ENCODE data around the gene ST6GALNAC5. TPM values are rescaled to one million over a fixed set of nuclear protein-coding genes. Genes with fewer than 3 reads are reported as not detected.

ST6GALNAC5 gene
- total RNA-seq, 1 experiment from 2014 or later: not detected

DNA sequence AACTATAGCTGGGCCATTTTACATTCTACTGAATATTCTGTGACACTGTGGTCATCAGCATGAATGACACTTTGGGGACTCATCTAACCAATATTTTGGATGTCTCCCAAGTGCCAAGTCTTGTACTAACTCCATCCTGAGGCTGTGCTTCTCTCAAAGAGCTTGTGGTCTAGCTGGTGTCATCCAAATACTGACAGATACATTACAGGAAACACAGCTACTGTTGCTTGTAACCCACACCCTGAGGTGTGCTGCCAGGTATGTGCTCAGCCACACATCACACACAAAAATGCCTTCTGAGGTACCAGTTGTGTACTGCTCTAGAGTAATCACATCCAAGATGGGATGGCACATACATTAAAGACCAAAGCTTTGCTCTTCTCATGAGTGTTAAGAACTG lies 81.6 kb downstream of the ST6GALNAC5 start:
- H3K4me1 ChIP-seq (ENCODE audit: low read length): no peaks in the 10 kb centered on the region
- no peak overlapping the region for H3K4me3 ChIP-seq (ENCODE audit: low read length)

DNA sequence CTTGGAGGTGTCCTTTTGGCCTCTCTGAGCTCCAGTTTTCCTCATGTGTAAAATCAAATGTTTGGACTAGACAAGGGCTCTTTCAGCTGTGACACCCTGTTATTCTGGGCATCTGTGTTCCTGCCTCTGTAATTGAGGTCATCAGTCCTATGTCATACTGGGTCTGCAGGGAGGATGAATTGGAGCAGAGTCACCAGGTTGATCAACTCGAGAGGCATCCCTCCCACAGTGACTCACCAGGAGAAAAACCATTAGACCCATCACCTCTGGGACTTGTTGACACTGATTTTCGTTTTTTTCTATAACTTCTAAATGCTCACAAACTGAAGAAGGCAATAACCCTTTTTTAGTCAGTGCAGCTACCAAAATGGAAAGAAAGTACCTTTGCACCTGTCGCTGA lies 82.2 kb downstream of the ST6GALNAC5 start:
- no peak for DNase-seq
- Histone ChIP-seq H3K4me1 (ENCODE audit: low read length) (no peaks in the 10 kb centered on the region), H3K79me2 (ENCODE audit: low read length) (no peaks in the 10 kb centered on the region), H3K4me2 (ENCODE audit: low read depth, low read length, poor library complexity, severe bottlenecking) (no peak overlapping the region), H3K4me3 (ENCODE audit: low read length) (no peak overlapping the region), H4K20me1 (ENCODE audit: insufficient read depth, low read depth, low read length) (no peaks in the 10 kb centered on the region), H2AFZ (ENCODE audit: low read length) (no peak overlapping the region), H3K27me3 (ENCODE audit: low read length) (no peaks in the 10 kb centered on the region), H3K9me3 (ENCODE audit: low read length) (no peaks in the 10 kb centered on the region), H3K9ac (ENCODE audit: low read length) (no peak overlapping the region), H3K36me3 (ENCODE audit: insufficient read depth, low read length) (no peaks in the 10 kb centered on the region), H3K27ac (ENCODE audit: low read length) (no peak overlapping the region), H3K9me2 (replicated peaks; ENCODE audit: insufficient read depth, low read length) (no peaks in the 10 kb centered on the region)

More for the DNA sequence above, 81.6 kb downstream of the ST6GALNAC5 start:
- no peak overlapping the region for H3K27ac ChIP-seq (ENCODE audit: low read length)
- DNase-seq: no peak
- H4K20me1 ChIP-seq (ENCODE audit: insufficient read depth, low read depth, low read length): no peaks in the 10 kb centered on the region
- no peak overlapping the region for H3K4me2 ChIP-seq (ENCODE audit: low read depth, low read length, poor library complexity, severe bottlenecking)
- no peaks in the 10 kb centered on the region for H3K27me3 ChIP-seq (ENCODE audit: low read length)
- no peak overlapping the region for H2AFZ ChIP-seq (ENCODE audit: low read length)
- H3K9me2 ChIP-seq (replicated peaks; ENCODE audit: insufficient read depth, low read length): no peaks in the 10 kb centered on the region
- no peak overlapping the region for H3K9ac ChIP-seq (ENCODE audit: low read length)
- no peaks in the 10 kb centered on the region for H3K79me2 ChIP-seq (ENCODE audit: low read length)
- H3K9me3 ChIP-seq (ENCODE audit: low read length): no peaks in the 10 kb centered on the region
- H3K36me3 ChIP-seq (ENCODE audit: insufficient read depth, low read length): no peaks in the 10 kb centered on the region

DNA sequence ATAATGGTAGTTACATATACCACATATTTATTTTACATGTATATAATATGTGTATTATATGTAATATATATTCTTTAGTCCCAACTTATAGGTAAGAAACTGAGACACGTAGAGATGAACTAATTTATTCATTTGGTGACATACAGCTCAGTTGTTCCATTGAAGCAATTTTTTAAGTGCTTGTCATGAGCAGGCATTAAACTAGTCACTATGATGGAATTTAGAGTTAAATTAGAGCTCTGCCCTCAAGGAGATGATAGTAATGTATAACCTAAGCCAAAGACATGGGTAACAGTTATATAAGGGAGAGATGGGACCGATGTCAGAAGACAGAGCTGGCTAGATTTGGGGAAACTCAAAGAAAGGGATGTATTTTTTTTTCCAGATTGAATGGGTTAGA lies 83.0 kb downstream of the ST6GALNAC5 start:
- no peaks in the 10 kb centered on the region for H3K79me2 ChIP-seq (ENCODE audit: low read length)
- no peak overlapping the region for H3K4me2 ChIP-seq (ENCODE audit: low read depth, low read length, poor library complexity, severe bottlenecking)
- H3K36me3 ChIP-seq (ENCODE audit: insufficient read depth, low read length): no peaks in the 10 kb centered on the region
- no peak overlapping the region for H3K27ac ChIP-seq (ENCODE audit: low read length)
- no peaks in the 10 kb centered on the region for H3K4me1 ChIP-seq (ENCODE audit: low read length)
- no peaks in the 10 kb centered on the region for H4K20me1 ChIP-seq (ENCODE audit: insufficient read depth, low read depth, low read length)
- H3K27me3 ChIP-seq (ENCODE audit: low read length): no peaks in the 10 kb centered on the region
- no peak overlapping the region for H2AFZ ChIP-seq (ENCODE audit: low read length)
- DNase-seq: no peak
- no peak overlapping the region for H3K9ac ChIP-seq (ENCODE audit: low read length)
- no peaks in the 10 kb centered on the region for H3K9me2 ChIP-seq (replicated peaks; ENCODE audit: insufficient read depth, low read length)
- H3K4me3 ChIP-seq (ENCODE audit: low read length): no peak overlapping the region
- no peaks in the 10 kb centered on the region for H3K9me3 ChIP-seq (ENCODE audit: low read length)

DNA sequence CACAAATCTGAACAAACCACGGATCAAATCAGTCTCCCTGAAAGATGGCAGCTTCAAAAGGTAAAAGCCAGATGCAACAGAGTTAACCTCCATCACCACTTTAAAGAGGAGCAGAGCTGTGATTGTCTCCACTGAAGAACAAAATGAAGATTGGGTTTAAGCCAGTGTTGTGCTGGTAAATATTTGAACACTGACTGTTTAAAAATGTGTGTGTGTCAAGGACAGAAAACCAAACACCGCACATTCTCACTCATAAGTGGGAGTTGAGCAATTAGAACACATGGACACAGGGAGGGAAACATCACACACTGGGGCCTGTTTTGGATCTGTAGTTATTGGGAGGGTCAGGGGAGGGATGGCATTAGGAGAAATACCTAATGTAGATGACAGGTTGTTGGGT lies 83.9 kb downstream of the ST6GALNAC5 start:
- Histone ChIP-seq H3K4me3 (ENCODE audit: low read length) (no peak overlapping the region), H3K9me3 (ENCODE audit: low read length) (no peaks in the 10 kb centered on the region), H3K27me3 (ENCODE audit: low read length) (no peaks in the 10 kb centered on the region), H3K27ac (ENCODE audit: low read length) (no peak overlapping the region), H3K79me2 (ENCODE audit: low read length) (no peaks in the 10 kb centered on the region), H4K20me1 (ENCODE audit: insufficient read depth, low read depth, low read length) (no peaks in the 10 kb centered on the region), H3K9me2 (replicated peaks; ENCODE audit: insufficient read depth, low read length) (no peaks in the 10 kb centered on the region), H3K4me2 (ENCODE audit: low read depth, low read length, poor library complexity, severe bottlenecking) (no peak overlapping the region), H3K9ac (ENCODE audit: low read length) (no peak overlapping the region), H2AFZ (ENCODE audit: low read length) (no peak overlapping the region), H3K36me3 (ENCODE audit: insufficient read depth, low read length) (no peaks in the 10 kb centered on the region), H3K4me1 (ENCODE audit: low read length) (no peaks in the 10 kb centered on the region)
- DNase-seq: no peak

DNA sequence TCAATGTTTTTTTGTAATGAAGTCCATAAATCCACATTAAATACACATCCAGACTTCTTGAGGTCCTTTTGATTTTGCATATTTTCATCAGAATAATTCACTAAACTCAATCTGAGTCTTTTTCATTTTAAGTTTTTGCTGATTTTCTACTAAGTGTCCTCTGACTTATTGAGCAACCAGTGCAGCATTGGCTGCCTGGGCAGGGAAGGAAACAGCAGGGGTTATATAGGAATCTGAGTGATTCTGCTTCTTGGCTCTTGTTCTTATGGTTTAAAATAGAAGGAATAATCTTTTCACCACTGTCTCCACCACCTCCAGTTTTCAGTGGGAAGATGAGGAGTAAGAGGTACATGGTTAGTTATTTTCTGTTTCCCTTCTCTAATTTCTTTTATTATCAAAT lies 88.4 kb downstream of the ST6GALNAC5 start:
- Histone ChIP-seq H3K4me1 (ENCODE audit: low read length) (no peaks in the 10 kb centered on the region), H2AFZ (ENCODE audit: low read length) (no peak overlapping the region), H3K36me3 (ENCODE audit: insufficient read depth, low read length) (no peaks in the 10 kb centered on the region), H3K79me2 (ENCODE audit: low read length) (no peaks in the 10 kb centered on the region), H3K4me2 (ENCODE audit: low read depth, low read length, poor library complexity, severe bottlenecking) (no peak overlapping the region), H3K27me3 (ENCODE audit: low read length) (no peaks in the 10 kb centered on the region), H3K4me3 (ENCODE audit: low read length) (no peak overlapping the region), H3K9me3 (ENCODE audit: low read length) (no peaks in the 10 kb centered on the region), H3K27ac (ENCODE audit: low read length) (no peak overlapping the region), H3K9me2 (replicated peaks; ENCODE audit: insufficient read depth, low read length) (no peaks in the 10 kb centered on the region), H3K9ac (ENCODE audit: low read length) (no peak overlapping the region), H4K20me1 (ENCODE audit: insufficient read depth, low read depth, low read length) (no peaks in the 10 kb centered on the region)
- DNase-seq: no peak

DNA sequence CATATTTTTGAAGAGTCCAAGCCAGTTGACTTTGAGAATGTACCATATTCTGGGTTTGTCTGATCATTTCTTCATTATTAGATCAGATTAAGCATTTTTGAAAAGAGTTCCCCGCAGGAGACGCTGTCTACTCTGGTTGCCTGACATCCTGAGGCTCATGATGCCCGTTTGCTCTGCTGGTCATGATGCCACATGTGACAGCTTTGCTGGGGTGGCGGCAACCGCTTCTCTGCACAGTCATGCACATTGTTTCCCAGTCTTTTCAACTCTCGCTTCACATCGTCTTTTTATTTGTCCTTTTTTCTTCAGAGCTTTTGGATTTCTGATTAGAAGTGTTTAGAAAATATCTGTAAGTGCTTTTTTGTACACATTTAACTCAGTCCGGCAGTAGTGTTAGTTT lies 90.7 kb downstream of the ST6GALNAC5 start:
- Histone ChIP-seq H3K4me2 (ENCODE audit: low read depth, low read length, poor library complexity, severe bottlenecking) (no peak overlapping the region), H3K9me2 (replicated peaks; ENCODE audit: insufficient read depth, low read length) (no peaks in the 10 kb centered on the region), H3K4me3 (ENCODE audit: low read length) (no peak overlapping the region), H3K79me2 (ENCODE audit: low read length) (no peaks in the 10 kb centered on the region), H3K27me3 (ENCODE audit: low read length) (no peaks in the 10 kb centered on the region), H2AFZ (ENCODE audit: low read length) (no peak overlapping the region), H3K4me1 (ENCODE audit: low read length) (no peaks in the 10 kb centered on the region), H4K20me1 (ENCODE audit: insufficient read depth, low read depth, low read length) (no peaks in the 10 kb centered on the region), H3K9me3 (ENCODE audit: low read length) (no peaks in the 10 kb centered on the region), H3K9ac (ENCODE audit: low read length) (no peak overlapping the region), H3K36me3 (ENCODE audit: insufficient read depth, low read length) (no peaks in the 10 kb centered on the region), H3K27ac (ENCODE audit: low read length) (no peak overlapping the region)
- DNase-seq: no peak

DNA sequence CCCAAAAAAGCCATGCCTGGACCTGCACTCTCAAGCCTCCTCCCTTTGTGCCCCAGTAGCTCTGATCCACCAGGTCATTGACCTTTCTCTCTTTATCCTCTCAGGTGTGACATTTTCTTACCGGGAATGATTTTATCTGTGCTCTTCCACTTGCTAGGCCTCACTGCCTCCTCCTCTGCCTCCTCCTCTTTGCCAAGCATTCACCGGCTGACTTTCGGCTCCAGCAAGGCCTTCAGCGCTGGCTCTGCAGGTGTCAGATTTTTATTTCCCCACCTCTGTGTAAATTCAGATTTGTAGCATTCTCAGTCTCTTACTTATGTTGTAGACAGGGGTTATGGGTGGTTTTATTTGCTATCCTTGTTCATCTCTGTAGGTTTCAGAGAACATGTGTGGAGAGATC lies 91.5 kb downstream of the ST6GALNAC5 start:
- no peaks in the 10 kb centered on the region for H3K36me3 ChIP-seq (ENCODE audit: insufficient read depth, low read length)
- no peak overlapping the region for H3K4me2 ChIP-seq (ENCODE audit: low read depth, low read length, poor library complexity, severe bottlenecking)
- H3K27me3 ChIP-seq (ENCODE audit: low read length): no peaks in the 10 kb centered on the region
- H3K9ac ChIP-seq (ENCODE audit: low read length): no peak overlapping the region
- H2AFZ ChIP-seq (ENCODE audit: low read length): no peak overlapping the region
- DNase-seq: no peak
- no peaks in the 10 kb centered on the region for H3K4me1 ChIP-seq (ENCODE audit: low read length)
- H3K79me2 ChIP-seq (ENCODE audit: low read length): no peaks in the 10 kb centered on the region
- no peaks in the 10 kb centered on the region for H4K20me1 ChIP-seq (ENCODE audit: insufficient read depth, low read depth, low read length)
- H3K27ac ChIP-seq (ENCODE audit: low read length): no peak overlapping the region
- no peak overlapping the region for H3K4me3 ChIP-seq (ENCODE audit: low read length)
- H3K9me2 ChIP-seq (replicated peaks; ENCODE audit: insufficient read depth, low read length): no peaks in the 10 kb centered on the region
- no peaks in the 10 kb centered on the region for H3K9me3 ChIP-seq (ENCODE audit: low read length)

DNA sequence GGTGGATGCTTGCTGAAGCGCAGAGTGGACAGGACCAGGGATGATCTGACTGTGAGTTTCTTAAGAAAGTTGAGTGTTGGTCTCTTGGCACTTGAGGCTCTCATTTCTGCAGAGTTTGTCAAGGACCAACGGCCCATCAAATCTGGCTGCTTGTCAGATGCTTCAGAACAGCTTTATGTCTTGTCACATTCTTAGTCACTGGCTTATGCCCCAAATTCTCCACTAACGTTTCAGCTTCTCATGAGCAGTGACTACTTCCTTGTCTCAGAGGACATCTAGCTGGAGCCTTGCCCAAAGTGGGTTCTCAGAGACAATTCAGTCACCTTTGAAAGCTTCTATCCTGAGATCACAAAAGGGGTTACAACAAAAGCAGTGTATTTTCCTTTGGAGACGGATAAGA lies 92.3 kb downstream of the ST6GALNAC5 start:
- H3K4me2 ChIP-seq (ENCODE audit: low read depth, low read length, poor library complexity, severe bottlenecking): no peak overlapping the region
- no peaks in the 10 kb centered on the region for H3K4me1 ChIP-seq (ENCODE audit: low read length)
- DNase-seq: no peak
- H3K9me3 ChIP-seq (ENCODE audit: low read length): no peaks in the 10 kb centered on the region
- H2AFZ ChIP-seq (ENCODE audit: low read length): no peak overlapping the region
- H3K4me3 ChIP-seq (ENCODE audit: low read length): no peak overlapping the region
- no peaks in the 10 kb centered on the region for H3K79me2 ChIP-seq (ENCODE audit: low read length)
- no peaks in the 10 kb centered on the region for H3K9me2 ChIP-seq (replicated peaks; ENCODE audit: insufficient read depth, low read length)
- no peak overlapping the region for H3K9ac ChIP-seq (ENCODE audit: low read length)
- no peaks in the 10 kb centered on the region for H3K27me3 ChIP-seq (ENCODE audit: low read length)
- H4K20me1 ChIP-seq (ENCODE audit: insufficient read depth, low read depth, low read length): no peaks in the 10 kb centered on the region
- H3K36me3 ChIP-seq (ENCODE audit: insufficient read depth, low read length): no peaks in the 10 kb centered on the region
- no peak overlapping the region for H3K27ac ChIP-seq (ENCODE audit: low read length)

DNA sequence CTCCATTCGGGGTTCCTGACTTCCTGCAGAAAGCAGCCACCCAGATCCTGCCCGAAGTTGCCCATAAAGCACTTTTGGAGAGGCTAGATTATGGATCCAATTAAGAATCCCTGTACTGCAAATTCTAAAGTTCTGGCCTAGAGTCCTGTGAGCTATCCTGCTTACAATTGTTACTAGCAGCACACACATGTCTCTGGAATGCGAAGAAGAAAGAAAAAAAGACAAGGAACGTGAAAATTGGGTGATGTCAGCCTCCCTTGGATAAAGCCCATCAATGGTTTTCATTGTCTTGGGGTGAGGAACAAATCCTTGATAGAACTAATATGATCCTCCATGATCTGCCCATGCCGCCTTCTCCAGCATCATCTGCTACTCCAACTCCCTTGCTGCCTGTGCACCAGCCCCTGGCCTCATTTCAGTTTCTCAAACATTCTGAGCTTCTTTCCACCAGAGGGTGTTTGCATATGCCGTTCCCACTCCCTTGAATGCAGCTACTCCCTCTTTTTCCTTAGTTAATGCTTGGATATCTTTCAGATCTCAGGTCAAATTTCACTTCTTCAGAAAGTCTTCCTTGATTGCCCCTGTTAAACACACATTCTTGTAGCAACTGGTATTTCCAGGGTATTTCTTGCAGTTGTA lies 94.0 kb downstream of the ST6GALNAC5 start:
- no peak overlapping the region for H2AFZ ChIP-seq (ENCODE audit: low read length)
- no peaks in the 10 kb centered on the region for H3K9me2 ChIP-seq (replicated peaks; ENCODE audit: insufficient read depth, low read length)
- no peak overlapping the region for H3K4me2 ChIP-seq (ENCODE audit: low read depth, low read length, poor library complexity, severe bottlenecking)
- no peak overlapping the region for H3K4me3 ChIP-seq (ENCODE audit: low read length)
- H3K4me1 ChIP-seq (ENCODE audit: low read length): no peaks in the 10 kb centered on the region
- no peaks in the 10 kb centered on the region for H3K27me3 ChIP-seq (ENCODE audit: low read length)
- H3K9ac ChIP-seq (ENCODE audit: low read length): no peak overlapping the region
- no peaks in the 10 kb centered on the region for H3K36me3 ChIP-seq (ENCODE audit: insufficient read depth, low read length)
- no peaks in the 10 kb centered on the region for H4K20me1 ChIP-seq (ENCODE audit: insufficient read depth, low read depth, low read length)
- no peak for DNase-seq
- H3K79me2 ChIP-seq (ENCODE audit: low read length): no peaks in the 10 kb centered on the region
- H3K27ac ChIP-seq (ENCODE audit: low read length): no peak overlapping the region
- H3K9me3 ChIP-seq (ENCODE audit: low read length): no peaks in the 10 kb centered on the region
